ENCODE results near the gene VMP1. TPM values are rescaled to one million over a fixed set of nuclear protein-coding genes. Genes with fewer than 3 reads are reported as not detected.
A peak's percentile ranks its signal among the peaks of the same experiment; 100 is the strongest.

Gene VMP1
- total and polyA plus RNA-seq, 2 of the 13 experiments (the other 11 are each of a cell fraction or from before 2014, with no cell fraction given) = 186 to 271 TPM

- TF ChIP-seq HMGXB3 (CRISPR knock-in tag; IDR thresholded peaks at IDR 0.05; ENCODE audit: borderline replicate concordance) (no peak), GLI4 (CRISPR knock-in tag; IDR thresholded peaks at IDR 0.05; ENCODE audit: borderline replicate concordance) (no peak), KAT8 (CRISPR knock-in tag; IDR thresholded peaks at IDR 0.05) (peak; percentile 22; the same call in 1 of the 2 replicates), ZNF768 (CRISPR knock-in tag; IDR thresholded peaks at IDR 0.05) (no peak), ZSCAN29 (CRISPR knock-in tag; conservative IDR thresholded peaks at IDR 0.05) (no peak), CCAR2 (optimal IDR thresholded peaks at IDR 0.05; ENCODE audit: low read depth, low read length) (no peak), NR2C2 (CRISPR knock-in tag; IDR thresholded peaks at IDR 0.05; ENCODE audit: borderline replicate concordance) (peak; percentile 34; the same call in 1 of the 2 replicates), MYC (CRISPR knock-in tag; IDR thresholded peaks at IDR 0.05; ENCODE audit: borderline replicate concordance) (no peak), ZNF513 (CRISPR knock-in tag; conservative IDR thresholded peaks at IDR 0.05) (no peak), REXO4 (CRISPR knock-in tag; IDR thresholded peaks at IDR 0.05; ENCODE audit: borderline replicate concordance) (no peak), DDIT3 (CRISPR knock-in tag; IDR thresholded peaks at IDR 0.05) (no peak), ZNF614 (CRISPR knock-in tag; IDR thresholded peaks at IDR 0.05; ENCODE audit: borderline replicate concordance) (no peak; the same call in 1 of the 2 replicates), ZNF33A (CRISPR knock-in tag; IDR thresholded peaks at IDR 0.05; ENCODE audit: borderline replicate concordance) (no peak), FOXP1 (IDR thresholded peaks at IDR 0.05) (no peak), FOXP1 (CRISPR knock-in tag; IDR thresholded peaks at IDR 0.05) (no peak), ZNF597 (CRISPR knock-in tag; IDR thresholded peaks at IDR 0.05) (no peak), ZNF564 (CRISPR knock-in tag; IDR thresholded peaks at IDR 0.05) (no peak), NKX3-1 (CRISPR knock-in tag; IDR thresholded peaks at IDR 0.05) (0 out of 2 replicates have a peak, but pooled peaks have one; percentile 16), IRF1 (CRISPR knock-in tag; IDR thresholded peaks at IDR 0.05; ENCODE audit: low read depth) (no peak), ARNT2 (CRISPR knock-in tag; IDR thresholded peaks at IDR 0.05; ENCODE audit: low read depth) (no peak), ONECUT2 (CRISPR knock-in tag; IDR thresholded peaks at IDR 0.05) (no peak), SMAD1 (CRISPR knock-in tag; IDR thresholded peaks at IDR 0.05; ENCODE audit: borderline replicate concordance, low read depth) (no peak)
Observed at GRCh38 chr17:59829217-59830006, 122.0 kb downstream of the VMP1 start (continued).
